GM21717 (cell line): Measurements from ENCODE around the gene TMEM170B.

ENCODE experiments used
- ATAC-seq: cut with Tn5 transposase; IDR thresholded peaks from one replicate; pipeline ENCODE4 v1.9.1; 2021; ENCODE audit warnings: mild to moderate bottlenecking, moderate library complexity; ENCODE audit not compliant: unreplicated experiment

Gene TMEM170B

DNA sequence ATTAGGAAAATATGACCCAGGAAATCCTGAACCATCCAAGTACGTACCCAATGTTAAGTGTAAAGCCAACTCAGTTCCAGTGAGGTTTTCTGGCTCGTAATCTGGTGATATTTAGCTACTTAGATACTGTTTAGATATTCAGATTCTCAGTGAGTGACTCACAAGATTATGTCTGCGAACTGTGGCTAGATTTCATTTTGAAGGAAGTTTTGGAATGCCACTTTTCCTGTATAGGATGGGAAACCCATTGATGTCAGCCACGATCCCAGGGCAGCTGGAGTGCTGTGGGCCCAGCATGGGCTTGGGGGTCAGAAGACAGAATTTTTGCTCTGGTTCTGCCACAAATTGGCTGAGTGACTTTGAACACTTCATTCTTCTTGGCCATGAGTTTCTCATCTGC, 76.3 kb downstream of the TMEM170B start:
- ATAC-seq, result no peak

GRCh38 chr6:11614534-11615213, 77.1 kb downstream of the TMEM170B start:
- ATAC-seq, result no peak

GRCh38 chr6:11615214-11615602, 77.7 kb downstream of the TMEM170B start:
- no peak for ATAC-seq

DNA sequence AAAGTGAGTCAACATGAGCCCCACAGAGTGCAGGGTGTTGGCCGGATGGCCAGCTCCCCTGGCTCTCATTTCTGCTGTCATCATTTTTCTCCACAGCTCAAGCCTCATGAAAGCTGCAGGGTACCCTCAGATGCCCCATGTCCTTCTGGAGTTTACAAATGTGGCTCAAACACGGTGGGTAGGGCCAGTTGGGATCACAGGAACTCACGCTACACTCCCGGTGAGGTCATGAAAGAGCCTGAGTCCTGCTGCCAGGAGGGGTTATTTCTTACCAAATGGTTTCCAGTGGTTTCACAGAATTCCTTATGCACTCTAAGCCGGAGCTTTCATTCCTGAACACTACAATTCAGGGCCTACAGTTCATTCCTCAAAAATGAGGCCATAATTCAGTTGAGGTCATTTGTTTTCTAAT, 78.7 kb downstream of the TMEM170B start:
- ATAC-seq, result no peak

DNA sequence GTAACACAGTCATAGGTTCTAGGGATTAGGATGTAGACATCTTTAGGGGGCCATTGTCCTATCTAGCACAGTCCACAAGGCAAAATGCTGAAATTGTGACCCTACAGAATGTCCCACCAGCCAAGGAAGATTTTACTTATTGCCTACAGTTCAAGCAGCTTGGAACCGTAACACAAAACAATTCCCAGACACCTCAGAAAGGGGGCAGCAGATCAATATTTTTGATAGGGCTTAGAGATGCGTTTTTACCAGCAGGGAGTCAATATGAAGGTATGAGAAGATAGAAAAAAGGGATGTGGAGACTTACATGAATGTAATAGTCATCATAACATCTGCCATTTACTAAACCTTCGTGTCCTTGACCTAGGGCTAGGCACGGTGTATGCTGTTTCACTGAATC, 81.0 kb downstream of the TMEM170B start:
- no peak for ATAC-seq

- ATAC-seq, result no peak
These were observed 83.6 kb downstream of the TMEM170B start for GRCh38 chr6:11621119-11621518.

DNA sequence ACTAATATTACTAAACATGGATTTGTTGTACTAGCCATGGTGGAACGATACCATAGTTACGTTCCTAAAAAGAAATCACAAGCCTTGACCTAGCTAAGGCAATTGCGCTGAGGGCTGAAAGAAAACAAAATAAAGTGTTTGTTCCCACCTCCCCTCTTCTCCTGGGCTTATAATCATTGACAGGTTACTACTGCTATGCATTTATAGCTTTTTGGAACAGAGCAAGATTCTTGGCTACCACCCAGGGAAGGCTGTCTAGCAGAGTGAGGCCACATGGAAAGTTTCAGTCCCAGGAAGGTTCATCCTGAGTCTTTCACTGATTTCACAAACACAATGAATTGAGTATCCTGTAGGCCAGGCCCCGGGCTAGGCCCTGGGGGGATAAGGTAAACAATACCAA, 84.6 kb downstream of the TMEM170B start:
- ATAC-seq, result no peak

GRCh38 chr6:11623272-11623671, 85.7 kb downstream of the TMEM170B start:
- no peak for ATAC-seq

DNA sequence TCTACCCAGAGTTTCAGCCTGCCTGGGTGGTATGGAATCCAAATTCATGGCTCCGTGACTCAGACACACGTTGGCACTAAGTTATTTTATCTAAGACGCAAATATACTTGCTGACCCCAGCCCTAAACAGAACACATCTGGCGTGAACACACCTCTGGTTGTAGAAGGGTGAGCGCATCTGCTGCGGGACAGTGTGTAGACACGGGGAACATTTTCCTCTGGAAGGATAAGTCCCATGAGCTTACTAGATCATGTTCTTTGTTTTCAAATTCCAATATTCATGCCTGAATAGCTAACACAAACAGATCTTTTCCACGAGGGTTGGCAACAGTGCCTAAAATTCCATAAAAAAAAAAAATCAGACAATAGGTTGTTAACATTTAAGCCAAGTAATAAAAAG, 87.8 kb downstream of the TMEM170B start:
- ATAC-seq, result no peak

- ATAC-seq, result no peak
These were observed 88.8 kb downstream of the TMEM170B start for GRCh38 chr6:11626356-11626755.

GRCh38 chr6:11628562-11628961, 91.0 kb downstream of the TMEM170B start:
- no peak for ATAC-seq

DNA sequence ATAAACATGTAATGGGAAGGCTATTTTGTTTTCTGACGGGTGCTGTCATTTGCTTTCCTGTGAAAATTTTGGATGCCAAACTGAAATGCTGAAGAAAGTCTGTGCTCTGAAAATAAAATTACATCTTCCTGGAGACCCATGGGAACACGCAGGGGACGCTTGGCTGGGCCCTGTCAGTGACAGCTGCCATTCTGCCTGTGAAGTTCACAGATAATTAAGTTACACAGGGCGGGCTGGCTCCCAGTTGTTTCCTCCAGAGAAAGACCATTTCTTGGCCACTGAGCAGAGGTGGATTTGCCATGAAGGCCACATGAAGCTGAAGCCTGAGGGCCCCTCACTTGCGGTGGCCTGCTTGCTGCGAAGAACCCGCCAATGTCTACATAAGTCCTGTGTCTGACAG, 93.5 kb downstream of the TMEM170B start:
- ATAC-seq, result no peak

GRCh38 chr6:11631539-11631938, 94.0 kb downstream of the TMEM170B start:
- no peak for ATAC-seq

- ATAC-seq, result no peak
These were observed 94.7 kb downstream of the TMEM170B start for GRCh38 chr6:11632231-11632630.

- ATAC-seq, result no peak
These were observed 95.4 kb downstream of the TMEM170B start for GRCh38 chr6:11632795-11633511.
